SIG-M5 treated with dmso at 0.1 percent for 504 hours (cell line): ENCODE results near the gene KIF1A.

ENCODE experiments used
- DNase-seq: peaks from one replicate; lab custom pipeline; 2025; ENCODE audit not compliant: unreplicated experiment; lab: John Stamatoyannopoulos, UW

KIF1A gene

DNA sequence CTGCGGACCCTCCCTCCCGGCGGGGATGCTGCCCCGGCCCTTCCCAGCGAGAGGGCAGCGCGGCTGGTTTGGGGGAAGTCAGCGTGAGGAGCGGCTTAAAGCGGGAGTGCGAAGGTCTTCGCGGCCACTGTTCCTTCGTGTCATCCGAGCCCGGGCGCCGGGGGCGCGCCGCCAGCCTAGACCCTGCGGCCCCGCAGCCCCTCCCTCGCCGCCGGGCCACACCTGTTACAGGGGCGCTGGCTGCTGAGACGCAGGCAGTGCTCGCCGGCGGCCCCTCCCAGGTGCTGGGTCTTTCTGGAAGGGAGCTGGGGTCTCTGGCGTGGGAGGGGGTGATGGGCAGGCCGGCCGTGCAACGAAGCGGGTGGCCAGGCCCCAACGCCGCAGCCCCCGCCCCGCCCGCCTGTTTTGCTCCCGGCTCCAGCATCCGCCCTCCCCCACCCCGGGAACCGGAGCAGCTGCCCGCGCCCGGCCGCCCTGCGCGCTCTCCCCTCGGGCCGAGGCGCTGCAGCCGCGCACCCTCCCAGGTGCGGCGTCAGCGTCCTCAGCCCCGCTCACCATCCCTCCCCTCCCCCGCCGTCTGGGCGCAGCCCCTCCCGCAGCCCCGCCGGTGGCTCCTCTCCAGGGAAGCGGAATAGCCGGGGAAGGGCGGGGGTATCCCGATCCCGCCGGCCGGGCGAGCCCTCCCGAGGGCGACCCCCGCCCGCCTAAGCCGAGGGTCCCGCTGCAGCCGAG, 727 bp downstream of the KIF1A start:
- no peak for DNase-seq

DNA sequence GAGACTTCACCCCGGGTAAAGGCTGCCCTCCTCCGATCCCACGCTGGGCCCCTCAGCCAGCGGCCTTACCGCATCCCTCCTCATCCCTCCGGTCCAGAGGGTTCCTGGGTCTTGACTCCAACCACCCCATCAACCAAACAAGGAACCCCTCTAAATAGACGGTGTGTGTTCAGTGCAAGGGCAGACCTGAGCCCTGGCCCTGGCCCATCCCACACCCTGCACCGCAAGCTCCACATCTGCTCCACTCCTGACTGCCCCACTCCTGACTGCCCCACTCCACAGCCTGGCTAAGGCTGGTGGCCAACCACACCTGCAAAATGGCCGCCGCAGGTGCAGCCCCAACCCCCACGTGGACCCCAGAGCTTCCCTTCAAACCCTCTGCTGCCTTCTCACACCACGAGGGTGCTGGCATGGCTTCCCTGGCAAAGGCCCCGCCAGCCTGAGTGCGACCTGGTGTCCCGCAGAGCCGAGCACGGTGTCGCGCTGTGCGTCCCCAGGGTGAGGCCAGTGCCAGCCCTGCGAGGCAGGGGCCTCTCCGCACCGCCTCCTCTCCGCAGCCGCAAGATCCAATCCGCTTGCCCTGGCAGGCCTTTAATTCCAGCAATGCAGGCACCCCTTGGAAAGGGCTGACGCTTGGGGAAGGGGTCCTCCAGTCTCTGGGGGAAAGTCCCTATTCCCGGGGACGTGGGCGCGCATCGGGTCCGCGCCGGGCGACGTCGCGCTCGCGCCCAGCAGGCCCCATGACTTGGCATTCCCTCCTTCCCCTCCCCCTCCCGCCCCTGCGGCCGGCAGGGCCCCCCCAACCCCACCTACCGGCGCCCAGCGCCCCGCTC, 1.5 kb downstream of the KIF1A start:
- DNase-seq: no peak

DNA sequence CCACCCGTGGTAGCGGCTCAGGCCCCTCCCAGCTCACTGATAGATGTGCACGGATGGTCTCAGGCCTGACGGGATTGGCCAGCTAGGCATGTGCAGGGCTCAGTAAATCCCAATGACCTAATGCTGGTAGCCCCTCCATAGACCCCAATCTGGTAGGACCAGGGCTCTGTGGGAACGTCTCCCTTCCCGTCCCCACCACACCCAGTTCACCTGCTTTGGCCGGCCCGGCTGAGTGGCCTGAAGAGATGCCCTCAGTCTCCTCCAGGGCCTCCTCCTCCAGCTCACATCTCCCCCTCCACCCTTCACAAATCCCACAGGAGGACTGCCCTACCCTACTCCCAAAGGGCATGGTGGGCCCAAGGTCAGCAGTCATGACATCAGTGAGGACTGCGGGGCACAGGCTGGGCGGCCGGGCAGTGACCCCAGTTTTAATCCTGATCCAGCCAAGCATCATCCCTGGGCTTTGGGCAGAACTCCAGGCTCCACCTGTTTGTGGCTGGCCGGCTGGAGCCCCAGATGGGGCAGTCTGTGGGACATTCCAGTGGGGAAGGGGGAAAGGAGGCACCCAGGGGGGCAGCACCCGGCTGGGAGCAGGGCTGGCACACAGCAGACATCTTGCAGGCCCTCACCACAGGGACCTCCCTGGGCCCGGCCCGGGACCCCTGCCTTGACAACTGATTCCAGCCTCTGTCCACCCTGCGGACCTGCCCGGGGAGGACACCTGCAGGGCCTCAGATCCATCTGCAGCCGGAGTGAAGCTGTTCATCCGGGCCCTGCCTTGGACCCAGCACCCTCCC, 2.3 kb downstream of the KIF1A start:
- no peak for DNase-seq

DNA sequence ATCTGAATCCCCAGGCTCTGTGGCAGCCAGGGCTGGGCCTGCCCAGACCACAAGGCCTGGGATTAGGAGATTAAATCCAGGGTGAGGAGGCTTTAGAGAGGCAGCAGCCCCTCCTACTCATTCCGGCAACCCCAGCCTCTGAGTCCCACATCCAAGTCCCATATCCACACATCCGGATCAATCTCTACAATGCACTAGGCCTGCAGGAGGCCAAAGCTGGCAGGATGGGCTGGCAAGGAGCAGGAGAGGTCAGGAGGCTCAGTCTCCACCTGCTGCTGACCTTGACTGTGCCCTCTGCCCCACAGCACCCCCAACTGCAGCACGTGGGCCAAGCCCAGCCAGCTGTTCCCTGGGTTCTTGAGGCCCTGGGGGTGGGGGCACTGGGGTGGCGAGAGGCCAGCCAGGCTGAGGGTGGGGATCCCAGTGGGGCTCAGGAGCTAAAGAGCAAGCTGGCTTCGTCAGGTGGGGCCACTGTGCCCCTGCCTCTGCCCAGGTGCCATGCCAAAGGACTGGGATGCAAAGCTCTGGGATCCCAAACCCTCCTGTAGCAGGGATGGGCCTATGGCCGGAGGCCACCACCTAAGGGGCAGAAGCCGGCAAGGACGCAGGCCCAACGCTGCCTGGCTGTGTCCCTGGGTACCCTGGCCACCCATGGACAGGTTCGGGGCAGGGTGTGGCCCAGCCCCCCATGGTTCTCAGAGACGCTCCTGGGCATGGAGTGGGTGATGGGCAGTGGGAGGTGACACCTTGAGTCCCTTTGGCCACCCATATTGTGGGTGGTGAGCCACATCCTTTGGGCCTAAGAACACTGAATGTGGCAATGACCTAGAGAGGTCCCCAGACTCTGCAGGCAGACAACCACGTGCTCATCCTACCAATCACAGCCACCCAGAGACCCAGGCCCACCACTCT, 3.2 kb downstream of the KIF1A start:
- no peak for DNase-seq

DNA sequence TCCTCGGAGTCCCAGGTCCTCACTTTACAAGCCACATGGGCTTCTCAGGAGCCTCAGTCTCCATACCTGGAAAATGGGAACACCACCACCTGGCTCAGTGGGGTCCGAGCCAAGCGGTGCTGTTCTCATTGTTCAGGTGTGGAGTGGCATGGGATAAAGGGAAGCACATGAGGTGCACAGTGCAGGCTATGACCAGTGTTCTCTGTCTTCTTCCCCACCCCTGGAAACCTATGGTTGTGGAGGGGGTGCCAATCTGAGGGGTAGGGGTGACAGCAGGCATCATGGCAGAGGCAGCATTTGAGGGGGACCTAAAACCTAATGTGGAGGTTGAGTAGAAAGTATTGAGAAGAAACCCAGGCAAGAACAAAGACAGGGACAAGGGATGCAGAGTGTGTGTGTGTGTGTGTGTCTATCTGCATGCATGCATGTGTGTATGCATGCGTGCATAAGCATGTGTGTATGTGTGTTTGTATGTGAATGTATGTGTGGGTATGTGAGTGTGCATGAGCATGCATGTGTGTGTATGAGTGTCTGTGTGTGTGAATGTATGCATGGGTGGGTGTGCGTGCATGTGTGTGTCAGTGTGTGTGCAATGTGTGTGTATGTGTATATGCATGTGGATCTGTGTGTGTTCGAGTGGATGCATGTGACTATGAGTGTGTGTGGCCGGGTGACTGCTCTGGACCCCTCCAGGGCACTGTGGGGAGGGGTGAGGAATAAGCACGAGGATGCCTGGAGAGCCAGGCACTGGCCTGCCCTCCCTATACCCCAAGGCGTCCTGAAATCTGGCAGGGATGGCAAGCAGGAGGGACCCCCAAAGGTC, 4.0 kb downstream of the KIF1A start:
- no peak for DNase-seq

DNA sequence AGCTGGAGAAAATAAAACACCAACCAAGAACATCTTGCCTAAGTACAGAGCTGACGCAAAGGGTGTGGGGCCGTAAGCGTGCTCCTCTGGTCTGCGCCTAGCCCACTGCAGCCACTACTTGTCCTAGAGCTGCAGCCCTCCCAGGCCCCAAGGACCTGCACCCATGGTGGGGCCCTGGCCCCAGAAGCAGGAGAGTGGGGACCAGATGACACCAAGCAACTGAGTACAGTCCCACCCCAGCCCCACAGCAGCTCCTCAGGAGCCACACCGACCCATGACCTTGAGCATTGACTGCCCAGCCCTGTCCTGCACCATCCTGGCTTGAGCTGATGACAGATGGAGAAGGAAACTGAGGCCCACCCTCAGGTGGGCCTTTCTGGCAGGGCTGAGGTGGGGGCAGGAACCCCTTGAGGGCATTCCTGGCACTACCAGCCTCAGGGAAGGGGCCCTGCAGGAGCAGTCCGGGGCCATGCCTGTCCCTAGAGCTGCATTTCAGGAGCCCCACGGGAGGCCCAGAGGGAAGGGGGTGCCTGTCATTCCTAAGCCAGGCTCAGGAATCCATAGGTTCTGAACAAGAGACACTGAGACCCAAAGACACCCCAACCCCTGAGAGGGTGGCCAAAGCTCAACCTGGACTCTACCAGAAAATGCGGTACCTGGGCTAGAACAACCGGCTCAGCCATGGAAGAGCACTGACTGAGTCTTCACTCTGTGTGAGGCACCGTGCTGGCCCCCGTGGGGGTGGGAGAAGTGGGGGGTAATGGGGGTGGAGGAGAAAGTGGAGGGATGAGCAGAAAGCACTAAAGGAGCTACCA, 4.9 kb downstream of the KIF1A start:
- DNase-seq: no peak

DNA sequence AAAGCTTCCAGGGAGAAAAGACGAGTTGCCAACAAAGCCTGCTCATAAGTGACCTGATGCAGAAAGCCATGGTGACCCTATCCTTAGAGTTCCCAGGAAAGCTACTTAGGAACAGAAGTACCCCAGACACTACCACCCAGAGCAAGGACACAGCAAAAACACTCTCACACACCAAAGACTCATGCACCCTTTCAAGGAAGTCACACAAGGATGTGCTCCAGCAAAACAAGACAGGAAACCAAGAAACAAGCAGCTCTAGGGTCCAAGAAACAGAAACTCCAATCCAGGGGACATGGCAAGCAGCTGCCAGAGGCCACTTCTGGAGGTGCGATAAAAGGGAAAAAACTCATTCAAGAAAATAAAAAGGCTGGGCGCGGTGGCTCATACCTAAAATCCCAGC, 5.7 kb downstream of the KIF1A start:
- no peak for DNase-seq

DNA sequence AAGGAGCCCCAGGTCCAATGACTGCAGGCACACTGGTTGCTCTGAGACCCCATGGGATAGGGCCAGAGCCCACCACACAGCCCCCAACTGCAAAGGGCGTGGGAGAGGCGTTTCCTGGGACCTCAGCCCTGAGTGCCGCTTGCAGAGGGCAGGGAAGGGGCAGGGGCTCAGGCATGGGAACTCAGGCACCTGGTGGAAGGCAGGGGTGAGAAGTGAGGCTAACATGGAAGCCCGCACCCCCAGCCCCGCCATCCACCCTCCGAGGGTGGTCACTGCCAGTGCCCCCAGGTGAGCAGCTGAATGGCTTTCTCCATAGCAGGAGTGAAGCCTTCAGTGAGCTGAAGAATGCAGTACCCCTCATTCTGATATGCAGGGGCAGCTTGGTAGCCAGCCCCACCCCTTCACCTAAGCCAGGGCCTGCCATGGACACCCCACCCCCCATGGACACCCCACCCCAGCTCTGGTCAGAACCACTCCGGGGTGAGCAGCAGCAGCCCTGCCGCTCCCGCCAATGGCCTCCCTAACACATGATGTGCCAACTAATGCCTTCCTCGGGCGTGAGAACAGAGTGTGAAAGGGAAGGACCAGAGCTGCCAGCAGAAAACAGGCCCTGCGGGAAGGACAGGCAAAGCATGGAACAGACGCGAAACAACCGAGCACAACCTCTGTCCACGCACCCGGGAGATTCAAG, 6.6 kb downstream of the KIF1A start:
- no peak for DNase-seq

DNA sequence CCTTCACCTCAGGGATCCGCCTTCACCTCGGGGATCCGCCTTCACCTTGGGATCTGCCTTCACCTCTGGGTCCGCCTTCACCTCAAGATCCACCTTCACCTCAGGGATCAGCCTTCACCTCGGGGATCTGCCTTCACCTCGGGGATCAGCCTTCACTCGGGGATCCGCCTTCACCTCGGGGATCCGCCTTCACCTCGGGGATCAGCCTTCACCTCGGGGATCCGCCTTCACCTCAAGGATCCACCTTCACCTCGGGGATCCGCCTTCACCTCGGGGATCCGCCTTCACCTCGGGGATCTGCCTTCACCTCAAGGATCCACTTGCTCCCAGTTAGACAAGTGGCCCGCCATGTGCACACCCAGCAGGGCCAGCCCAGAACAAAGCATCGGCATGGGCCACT, 7.3 kb downstream of the KIF1A start:
- DNase-seq: no peak

DNA sequence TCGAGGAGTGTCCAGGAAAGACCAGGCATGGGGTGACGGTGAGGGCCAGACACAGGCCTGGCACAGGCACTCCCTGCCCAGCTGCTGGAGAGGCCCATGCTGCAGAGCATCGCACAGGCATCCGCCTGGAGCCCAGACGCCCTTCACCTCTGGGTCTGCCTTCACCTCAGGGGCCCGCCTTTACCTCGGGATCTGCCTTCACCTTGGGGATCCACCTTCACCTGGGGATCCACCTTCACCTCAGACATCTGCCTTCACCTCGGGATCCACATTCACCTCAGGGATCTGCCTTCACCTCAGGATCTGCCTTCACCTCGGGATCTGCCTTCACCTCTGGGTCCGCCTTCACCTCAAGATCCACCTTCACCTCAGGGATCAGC, 7.7 kb downstream of the KIF1A start:
- no peak for DNase-seq

DNA sequence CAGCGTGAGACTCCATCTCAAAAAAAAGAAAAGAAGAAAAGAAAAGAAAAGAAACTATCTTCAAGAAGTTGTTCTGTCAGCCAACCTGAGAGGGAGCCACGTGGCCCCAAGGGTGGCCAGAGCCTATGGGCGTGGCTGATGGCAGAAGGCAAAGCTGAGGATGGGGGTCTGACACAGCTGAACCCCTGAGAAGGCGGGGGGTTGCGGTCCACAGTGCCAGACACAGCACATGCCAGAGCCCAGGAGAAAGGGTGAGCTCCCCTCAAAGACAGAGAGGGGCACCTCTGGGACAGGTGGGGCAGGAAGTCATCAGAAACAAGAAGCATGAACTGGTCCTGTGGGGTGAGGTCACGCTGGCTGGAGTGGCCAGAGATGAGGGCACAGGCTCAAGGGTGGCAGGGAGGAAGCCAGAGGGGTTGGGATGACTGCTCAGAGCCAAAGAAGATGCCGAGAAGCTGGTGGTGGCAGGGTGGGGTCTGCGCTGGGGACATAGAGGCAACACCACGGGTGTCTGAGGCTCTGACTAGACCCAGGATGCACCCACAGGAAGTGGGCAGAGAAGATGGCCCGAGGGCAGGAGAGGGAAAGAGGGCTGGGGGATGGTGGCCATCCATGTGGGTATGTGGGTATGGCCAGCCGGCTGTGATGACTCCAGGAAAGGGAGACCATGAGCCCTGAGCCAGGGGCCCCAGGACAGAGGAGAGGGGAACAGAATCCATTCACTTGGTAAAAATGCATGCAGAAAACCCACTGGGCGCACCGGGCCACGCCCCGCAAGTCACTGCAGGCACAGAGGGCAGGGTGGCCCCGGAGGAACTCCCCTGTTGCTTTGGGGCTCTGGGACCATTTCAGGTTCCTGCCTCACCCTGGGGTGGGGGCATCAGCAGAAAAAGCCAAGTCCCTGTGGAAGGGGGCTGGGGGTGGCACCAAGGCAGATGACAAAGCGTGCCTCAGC, 8.4 kb downstream of the KIF1A start:
- DNase-seq: no peak

DNA sequence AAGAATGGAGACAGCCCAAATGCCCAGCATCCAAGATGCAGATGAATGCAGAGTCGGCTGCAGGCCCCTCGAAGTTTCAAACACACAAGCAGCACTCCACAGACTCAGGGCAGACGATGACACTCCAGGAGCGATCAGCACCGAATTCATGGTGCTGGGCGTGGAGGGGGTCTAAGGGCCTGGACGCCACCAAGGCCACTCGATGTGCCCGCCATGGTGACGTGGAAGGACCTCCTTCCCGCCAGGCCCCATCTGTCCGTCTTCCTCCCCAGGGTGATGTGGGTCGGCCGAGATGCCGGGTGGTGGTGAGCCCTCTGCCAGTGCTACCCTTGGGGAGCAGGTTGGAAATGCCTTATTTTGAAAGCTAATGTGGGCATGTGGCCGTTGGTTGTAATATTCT, 9.4 kb downstream of the KIF1A start:
- no peak for DNase-seq

DNA sequence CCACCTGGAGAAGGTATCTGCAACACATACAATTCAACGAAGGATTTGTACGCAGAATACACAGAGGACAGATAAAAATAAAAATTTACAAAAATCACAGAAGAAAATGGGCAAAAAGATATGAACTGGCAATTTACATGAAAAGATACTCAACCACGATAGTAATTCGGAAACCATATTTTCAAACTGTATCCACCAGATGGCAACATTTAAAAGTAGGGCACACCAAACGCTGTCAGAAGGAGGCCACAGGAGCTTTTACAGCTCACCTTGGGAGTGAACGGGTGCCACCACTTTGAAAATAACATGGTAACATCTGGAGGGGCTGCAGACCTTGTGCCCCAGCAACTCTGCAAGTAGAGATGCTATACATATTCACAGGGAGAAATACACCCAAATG, 9.8 kb downstream of the KIF1A start:
- DNase-seq: peak; percentile 24

DNA sequence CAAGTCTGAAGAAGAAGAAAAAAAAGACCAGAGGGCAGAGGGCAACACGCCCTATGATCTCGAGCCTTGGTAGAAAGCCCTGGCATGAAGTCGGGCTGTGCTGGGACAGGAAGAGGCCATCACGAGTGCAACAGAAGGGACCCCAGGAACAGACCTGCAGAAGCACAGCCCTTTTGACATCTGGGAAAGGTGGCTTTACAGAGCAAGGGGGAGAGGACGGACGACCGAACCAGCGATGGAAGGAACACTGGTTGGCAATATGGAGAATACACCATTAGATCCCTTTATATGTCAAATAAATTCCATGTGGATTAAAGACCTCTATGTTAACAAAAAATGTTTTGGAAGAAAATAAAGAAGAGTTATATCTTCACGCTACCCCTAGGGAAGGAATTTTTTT, 10.7 kb downstream of the KIF1A start:
- no peak for DNase-seq

DNA sequence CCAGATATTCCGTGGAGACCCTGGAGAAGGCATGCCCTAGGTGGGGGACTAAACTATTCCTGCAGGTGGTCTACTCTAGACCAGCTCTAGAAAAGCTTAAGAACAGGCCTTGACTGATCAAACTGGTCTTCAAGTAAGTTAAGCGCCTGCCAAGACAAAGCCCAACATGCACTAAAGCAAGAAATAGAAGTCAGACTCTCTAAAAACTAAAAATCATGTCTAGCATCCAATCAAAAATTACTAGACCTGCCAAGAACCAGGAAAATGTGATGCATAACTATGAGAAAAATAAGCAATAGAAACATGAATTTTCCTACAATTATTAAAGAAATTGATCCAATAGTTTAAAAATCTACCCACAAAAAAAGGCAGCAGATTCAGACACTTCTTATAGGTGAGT, 13.6 kb downstream of the KIF1A start:
- DNase-seq: no peak

DNA sequence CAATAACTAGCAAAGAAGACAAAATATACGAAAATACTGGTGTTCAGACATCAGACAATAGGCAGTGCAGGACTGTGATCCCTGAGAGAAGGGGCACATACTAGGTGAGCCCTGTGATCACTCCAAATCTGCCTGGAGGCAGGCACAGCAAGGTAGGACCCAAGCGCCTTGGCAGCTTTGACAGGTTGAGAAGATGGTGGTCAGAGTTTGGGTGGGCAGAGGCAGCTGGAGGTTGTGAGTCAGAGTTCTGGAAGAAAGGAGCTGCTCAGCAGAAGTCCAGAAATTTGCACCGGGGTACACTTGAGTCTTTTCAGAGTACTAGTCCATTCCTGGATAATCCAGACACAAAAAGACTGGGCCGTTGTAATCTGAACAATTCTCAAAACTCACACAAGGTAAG, 14.0 kb downstream of the KIF1A start:
- no peak for DNase-seq

DNA sequence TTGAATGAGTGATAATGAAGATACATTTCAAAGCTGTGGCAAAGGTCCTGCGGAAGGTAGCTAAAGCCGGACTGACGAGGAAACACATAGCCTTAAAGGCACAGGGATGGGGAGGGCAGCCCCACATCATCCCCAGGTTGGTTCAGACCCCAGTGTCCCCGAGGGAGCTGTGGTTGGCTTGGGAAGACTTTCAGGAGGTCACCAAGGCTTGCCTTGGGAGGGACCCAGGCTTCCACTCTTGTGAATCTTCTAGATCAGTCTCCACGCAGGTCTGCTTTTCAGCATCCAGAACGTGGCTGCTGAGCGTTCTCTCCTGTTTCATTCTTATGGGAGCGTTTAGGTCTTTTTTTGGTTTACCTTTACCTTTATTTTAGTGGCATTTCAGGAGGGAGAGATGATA, 16.8 kb downstream of the KIF1A start:
- no peak for DNase-seq
